ENCODE measurements around the gene PLEKHM3.

PLEKHM3 gene

GRCh38 chr2:207782238-207783030 is 242.9 kb downstream of the PLEKHM3 start:
- no peak for FAIRE-seq
- no peak for DNase-seq (ENCODE audit: extremely low spot score, insufficient read length, low read depth)

GRCh38 chr2:207779523-207779922 is 245.8 kb downstream of the PLEKHM3 start:
- DNase-seq (ENCODE audit: extremely low spot score, insufficient read length, low read depth) = no peak
- FAIRE-seq = no peak

- DNase-seq (ENCODE audit: extremely low spot score, insufficient read length, low read depth) = no peak
- no peak for FAIRE-seq
These were observed 246.9 kb downstream of the PLEKHM3 start for GRCh38 chr2:207778298-207778882.

GRCh38 chr2:207777124-207777523 is 248.2 kb downstream of the PLEKHM3 start:
- FAIRE-seq (no peak), DNase-seq (ENCODE audit: extremely low spot score, insufficient read length, low read depth) (no peak)

GRCh38 chr2:207775473-207775872 is 249.9 kb downstream of the PLEKHM3 start:
- DNase-seq (ENCODE audit: extremely low spot score, insufficient read length, low read depth) (no peak), FAIRE-seq (no peak)

GRCh38 chr2:207772844-207773205 is 252.5 kb downstream of the PLEKHM3 start:
- no peak for FAIRE-seq
- no peak for DNase-seq (ENCODE audit: extremely low spot score, insufficient read length, low read depth)

GRCh38 chr2:207772081-207772843 is 253.1 kb downstream of the PLEKHM3 start:
- DNase-seq (ENCODE audit: extremely low spot score, insufficient read length, low read depth) = no peak
- no peak for FAIRE-seq

GRCh38 chr2:207771421-207771820 is 253.9 kb downstream of the PLEKHM3 start:
- DNase-seq (ENCODE audit: extremely low spot score, insufficient read length, low read depth) (no peak), FAIRE-seq (no peak)
